ENCODE measurements around the gene CD8B2. TPM values are rescaled to one million over a fixed set of nuclear protein-coding genes. Genes with fewer than 3 reads are reported as not detected.
"Not testable (repeated sequence)": the region's sequence is repeated elsewhere in the genome, so short reads cannot be mapped to it uniquely, and the experiment has no call there.

CD8B2 gene
- polyA plus RNA-seq, 1 of the 3 experiments (the other 2 are of a cell fraction), result not detected

- H3K4me3 ChIP-seq (ENCODE audit: low read depth in 2 of 2, low read length in 1 of 2); CTCF ChIA-PET; DNase-seq; H3K4me1 ChIP-seq (ENCODE audit: control insufficient read depth in 1 of 2, insufficient read depth in 2 of 2, low read depth in 1 of 2, low read length in 1 of 2); H3K27ac ChIP-seq (ENCODE audit: low read depth in 2 of 2, low read length in 1 of 2); H3K9me3 ChIP-seq; H3K4me2 ChIP-seq; H3F3A ChIP-seq (replicated peaks; ENCODE audit: insufficient read depth); H3K36me3 ChIP-seq (replicated peaks in 1 of 2; ENCODE audit: control insufficient read depth in 1 of 2, insufficient read depth in 2 of 2, low read length in 1 of 2); H3K27me3 ChIP-seq (ENCODE audit: insufficient read depth); H3K9me2 ChIP-seq; H2AFZ ChIP-seq (ENCODE audit: low read depth); H3K9ac ChIP-seq; H3K79me2 ChIP-seq (ENCODE audit: insufficient read depth); POLR2A ChIA-PET; H4K20me1 ChIP-seq (ENCODE audit: insufficient read depth): not testable (repeated sequence)
- 48% methylated on average over 5 of the region's 6 CpGs for WGBS (ENCODE audit: low lambda C conversion rate)
Observed at GRCh38 chr2:106492913-106493312, 5.7 kb downstream of the CD8B2 start.

- H2AFZ ChIP-seq (ENCODE audit: low read depth); H3K9me2 ChIP-seq; H4K20me1 ChIP-seq (ENCODE audit: insufficient read depth); H3K9ac ChIP-seq; CTCF ChIA-PET; H3K4me3 ChIP-seq (ENCODE audit: low read depth in 2 of 2, low read length in 1 of 2); H3K27ac ChIP-seq (ENCODE audit: low read depth in 2 of 2, low read length in 1 of 2); H3F3A ChIP-seq (replicated peaks; ENCODE audit: insufficient read depth); H3K4me2 ChIP-seq; H3K27me3 ChIP-seq (ENCODE audit: insufficient read depth); H3K36me3 ChIP-seq (replicated peaks in 1 of 2; ENCODE audit: control insufficient read depth in 1 of 2, insufficient read depth in 2 of 2, low read length in 1 of 2); H3K79me2 ChIP-seq (ENCODE audit: insufficient read depth); H3K4me1 ChIP-seq (ENCODE audit: control insufficient read depth in 1 of 2, insufficient read depth in 2 of 2, low read depth in 1 of 2, low read length in 1 of 2); POLR2A ChIA-PET; H3K9me3 ChIP-seq; DNase-seq: not testable (repeated sequence)
- WGBS (ENCODE audit: low lambda C conversion rate), result 25% methylated on average over 1 of the region's 1 CpG
Observed at GRCh38 chr2:106498549-106498948, 11.4 kb downstream of the CD8B2 start.

DNA sequence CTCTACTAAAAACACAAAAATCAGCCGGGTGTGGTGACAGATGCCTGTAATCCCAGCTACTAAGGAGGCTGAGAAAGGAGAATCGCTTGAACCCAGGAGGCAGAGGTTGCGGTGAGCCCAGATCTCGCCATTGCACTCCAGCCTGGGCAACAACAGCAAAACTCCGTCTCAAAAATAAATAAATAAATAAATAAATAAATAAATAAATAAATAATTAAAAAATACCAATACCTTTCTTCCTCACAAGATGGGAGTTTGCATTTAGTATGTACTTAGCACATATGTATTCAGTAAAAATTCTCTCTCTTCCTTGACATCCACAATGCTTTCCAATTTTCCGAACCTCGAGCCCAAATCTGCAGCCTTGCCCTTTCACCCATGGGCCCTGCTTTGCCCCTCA, 13.2 kb downstream of the CD8B2 start:
- H3K9me2 ChIP-seq; H3F3A ChIP-seq (replicated peaks; ENCODE audit: insufficient read depth); H3K27me3 ChIP-seq (ENCODE audit: insufficient read depth); H3K27ac ChIP-seq (ENCODE audit: low read depth in 2 of 2, low read length in 1 of 2); H3K4me3 ChIP-seq (ENCODE audit: low read depth in 2 of 2, low read length in 1 of 2); DNase-seq; H3K4me1 ChIP-seq (ENCODE audit: control insufficient read depth in 1 of 2, insufficient read depth in 2 of 2, low read depth in 1 of 2, low read length in 1 of 2); H3K4me2 ChIP-seq; POLR2A ChIA-PET; H2AFZ ChIP-seq (ENCODE audit: low read depth); H3K36me3 ChIP-seq (replicated peaks in 1 of 2; ENCODE audit: control insufficient read depth in 1 of 2, insufficient read depth in 2 of 2, low read length in 1 of 2); H3K9ac ChIP-seq; H4K20me1 ChIP-seq (ENCODE audit: insufficient read depth); CTCF ChIA-PET; H3K9me3 ChIP-seq; H3K79me2 ChIP-seq (ENCODE audit: insufficient read depth): not testable (repeated sequence)
- 69% methylated on average over 6 of the region's 7 CpGs for WGBS (ENCODE audit: low lambda C conversion rate)

DNA sequence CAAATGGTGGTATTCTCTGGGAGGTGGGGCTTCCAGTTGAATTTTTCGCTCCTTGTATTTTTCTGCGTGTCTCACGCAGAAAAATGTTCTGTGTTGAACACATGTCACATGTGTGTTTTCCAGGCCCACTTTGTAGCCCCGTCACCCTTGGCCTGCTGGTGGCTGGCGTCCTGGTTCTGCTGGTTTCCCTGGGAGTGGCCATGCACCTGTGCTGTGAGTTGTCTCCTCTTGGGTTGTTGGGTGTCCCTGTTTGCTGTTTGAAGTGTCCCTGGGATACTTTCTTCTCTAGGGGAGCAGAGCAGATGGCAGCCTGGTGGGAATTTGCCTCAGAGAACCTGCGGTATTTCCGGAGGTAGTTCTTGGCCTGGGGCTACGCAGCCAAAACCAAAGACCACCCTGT, 15.2 kb downstream of the CD8B2 start:
- H4K20me1 ChIP-seq (ENCODE audit: insufficient read depth); H3K4me1 ChIP-seq (ENCODE audit: control insufficient read depth in 1 of 2, insufficient read depth in 2 of 2, low read depth in 1 of 2, low read length in 1 of 2); CTCF ChIA-PET; H3K4me2 ChIP-seq; H3F3A ChIP-seq (replicated peaks; ENCODE audit: insufficient read depth); H3K27me3 ChIP-seq (ENCODE audit: insufficient read depth); H2AFZ ChIP-seq (ENCODE audit: low read depth); H3K9me2 ChIP-seq; H3K27ac ChIP-seq (ENCODE audit: low read depth in 2 of 2, low read length in 1 of 2); H3K79me2 ChIP-seq (ENCODE audit: insufficient read depth); H3K36me3 ChIP-seq (replicated peaks in 1 of 2; ENCODE audit: control insufficient read depth in 1 of 2, insufficient read depth in 2 of 2, low read length in 1 of 2); H3K9me3 ChIP-seq; DNase-seq; H3K4me3 ChIP-seq (ENCODE audit: low read depth in 2 of 2, low read length in 1 of 2); H3K9ac ChIP-seq; POLR2A ChIA-PET: not testable (repeated sequence)
- WGBS (ENCODE audit: low lambda C conversion rate), result 71% methylated on average over 7 of the region's 8 CpGs

- H3K36me3 ChIP-seq (replicated peaks in 1 of 2; ENCODE audit: control insufficient read depth in 1 of 2, insufficient read depth in 2 of 2, low read length in 1 of 2); H3K4me1 ChIP-seq (ENCODE audit: control insufficient read depth in 1 of 2, insufficient read depth in 2 of 2, low read depth in 1 of 2, low read length in 1 of 2); H3F3A ChIP-seq (replicated peaks; ENCODE audit: insufficient read depth); DNase-seq; H3K27me3 ChIP-seq (ENCODE audit: insufficient read depth); POLR2A ChIA-PET; H3K27ac ChIP-seq (ENCODE audit: low read depth in 2 of 2, low read length in 1 of 2); H3K9me3 ChIP-seq; H3K9me2 ChIP-seq; H2AFZ ChIP-seq (ENCODE audit: low read depth); H4K20me1 ChIP-seq (ENCODE audit: insufficient read depth); H3K9ac ChIP-seq; CTCF ChIA-PET; H3K4me3 ChIP-seq (ENCODE audit: low read depth in 2 of 2, low read length in 1 of 2); H3K79me2 ChIP-seq (ENCODE audit: insufficient read depth); H3K4me2 ChIP-seq: not testable (repeated sequence)
- 64% methylated on average over 4 of the region's 11 CpGs for WGBS (ENCODE audit: low lambda C conversion rate)
Observed at GRCh38 chr2:106504192-106504591, 17.0 kb downstream of the CD8B2 start.

GRCh38 chr2:106504787-106505186, 17.6 kb downstream of the CD8B2 start:
- H3K4me2 ChIP-seq; H3K9ac ChIP-seq; H3K27me3 ChIP-seq (ENCODE audit: insufficient read depth); DNase-seq; H3K4me3 ChIP-seq (ENCODE audit: low read depth in 2 of 2, low read length in 1 of 2); H3K9me2 ChIP-seq; POLR2A ChIA-PET; H3K4me1 ChIP-seq (ENCODE audit: control insufficient read depth in 1 of 2, insufficient read depth in 2 of 2, low read depth in 1 of 2, low read length in 1 of 2); H3K79me2 ChIP-seq (ENCODE audit: insufficient read depth); H3F3A ChIP-seq (replicated peaks; ENCODE audit: insufficient read depth); H4K20me1 ChIP-seq (ENCODE audit: insufficient read depth); H2AFZ ChIP-seq (ENCODE audit: low read depth); CTCF ChIA-PET; H3K9me3 ChIP-seq; H3K27ac ChIP-seq (ENCODE audit: low read depth in 2 of 2, low read length in 1 of 2); H3K36me3 ChIP-seq (replicated peaks in 1 of 2; ENCODE audit: control insufficient read depth in 1 of 2, insufficient read depth in 2 of 2, low read length in 1 of 2): not testable (repeated sequence)
- WGBS (ENCODE audit: low lambda C conversion rate), result 34% methylated on average over 4 of the region's 4 CpGs

GRCh38 chr2:106506002-106506687, 19.0 kb downstream of the CD8B2 start:
- H3K9ac ChIP-seq; H3K4me3 ChIP-seq (ENCODE audit: low read depth in 2 of 2, low read length in 1 of 2); H4K20me1 ChIP-seq (ENCODE audit: insufficient read depth); DNase-seq; H2AFZ ChIP-seq (ENCODE audit: low read depth); H3K27ac ChIP-seq (ENCODE audit: low read depth in 2 of 2, low read length in 1 of 2); CTCF ChIA-PET; H3K9me2 ChIP-seq; H3K4me1 ChIP-seq (ENCODE audit: control insufficient read depth in 1 of 2, insufficient read depth in 2 of 2, low read depth in 1 of 2, low read length in 1 of 2); H3K9me3 ChIP-seq; H3K79me2 ChIP-seq (ENCODE audit: insufficient read depth); H3K4me2 ChIP-seq; H3F3A ChIP-seq (replicated peaks; ENCODE audit: insufficient read depth); POLR2A ChIA-PET; H3K27me3 ChIP-seq (ENCODE audit: insufficient read depth); H3K36me3 ChIP-seq (replicated peaks in 1 of 2; ENCODE audit: control insufficient read depth in 1 of 2, insufficient read depth in 2 of 2, low read length in 1 of 2): not testable (repeated sequence)
- WGBS (ENCODE audit: low lambda C conversion rate), result 60% methylated on average over 7 of the region's 9 CpGs

Measured in SK-N-SH (cell line).